Measurements from ENCODE around the gene ROR1. TPM values are rescaled to one million over a fixed set of nuclear protein-coding genes. Genes with fewer than 3 reads are reported as not detected.

ROR1 gene
- total and polyA plus RNA-seq, 2 donors (not counting 3 experiments of a cell fraction or from before 2014, with no cell fraction given) = 2.6 to 3.5 TPM

DNA sequence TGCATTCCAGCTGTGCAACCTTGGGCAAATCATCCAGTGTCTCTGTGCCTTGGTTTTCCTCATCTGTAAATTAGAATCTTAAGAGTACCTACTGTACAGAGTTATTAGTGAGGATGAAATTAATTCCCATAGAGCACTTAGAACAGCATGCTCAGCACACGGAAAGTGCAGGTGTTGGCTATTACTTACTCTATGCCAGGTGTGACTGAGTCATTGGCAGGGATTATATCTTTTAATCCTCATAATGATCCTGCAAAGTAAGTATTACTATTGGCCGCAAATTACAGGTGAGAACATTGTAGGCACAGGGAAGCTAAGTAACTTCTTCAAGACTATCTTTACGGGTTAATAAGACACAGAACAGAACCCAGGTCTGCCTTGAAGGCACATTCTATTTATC, 423.3 kb downstream of the ROR1 start:
- dilution Hi-C loops (cut with MboI; ENCODE audit: extremely low pct_ligation_motif_present, low sequenced_read_pairs) = no loop called here
- BruUV-seq (replicated peaks) = no TSS peak
- FAIRE-seq = no peak
- no peak overlapping the region for H3K27ac ChIP-seq (ENCODE audit: insufficient read depth, low read depth, low read length)
- no peaks in the 10 kb centered on the region for H3K27me3 ChIP-seq (ENCODE audit: control insufficient read depth in 2 of 2, insufficient read depth in 2 of 2, low read length in 2 of 2)
- H3K4me3 ChIP-seq (replicated peaks in 1 of 3; ENCODE audit: insufficient read depth in 1 of 3, low read depth in 1 of 3, low read length in 3 of 3) = no peak overlapping the region
- no peaks in the 10 kb centered on the region for H3K4me1 ChIP-seq (ENCODE audit: control insufficient read depth, extremely low read depth, insufficient read depth, low read length)
- ChIA-PET CTCF (interaction anchor here (1.6 kb wide), 1 partner anchor 33 kb away, joined by 5 read pairs; no protein-coding TSS in a partner anchor), POLR2A (no interaction called here)
- TF ChIP-seq MYC (IDR thresholded peaks at IDR 0.05; ENCODE audit: low read depth, low read length) (no peak), EZH2 (IDR thresholded peaks at IDR 0.05; ENCODE audit: borderline replicate concordance, low read depth, low read length, severe bottlenecking) (no peak), POLR2A (IDR thresholded peaks at IDR 0.05; ENCODE audit: low read depth, low read length) (no peak), JUN (IDR thresholded peaks at IDR 0.05; ENCODE audit: borderline replicate concordance, insufficient read depth, insufficient read length, low read depth) (no peak), GATA2 (IDR thresholded peaks at IDR 0.05; ENCODE audit: insufficient read depth, insufficient read length, low read depth, low read length) (no peak), FOS (IDR thresholded peaks at IDR 0.05; ENCODE audit: borderline replicate concordance, insufficient read depth, low read length) (no peak), POLR2AphosphoS5 (IDR thresholded peaks at IDR 0.05; ENCODE audit: insufficient read depth, low read depth, low read length) (no peak)
- TF ChIP-seq, protein P1, sequence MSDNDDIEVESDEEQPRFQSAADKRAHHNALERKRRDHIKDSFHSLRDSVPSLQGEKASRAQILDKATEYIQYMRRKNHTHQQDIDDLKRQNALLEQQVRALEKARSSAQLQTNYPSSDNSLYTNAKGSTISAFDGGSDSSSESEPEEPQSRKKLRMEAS (IDR thresholded peaks at IDR 0.05; ENCODE audit: insufficient read depth, insufficient read length) = no peak
- TF ChIP-seq, protein P2, sequence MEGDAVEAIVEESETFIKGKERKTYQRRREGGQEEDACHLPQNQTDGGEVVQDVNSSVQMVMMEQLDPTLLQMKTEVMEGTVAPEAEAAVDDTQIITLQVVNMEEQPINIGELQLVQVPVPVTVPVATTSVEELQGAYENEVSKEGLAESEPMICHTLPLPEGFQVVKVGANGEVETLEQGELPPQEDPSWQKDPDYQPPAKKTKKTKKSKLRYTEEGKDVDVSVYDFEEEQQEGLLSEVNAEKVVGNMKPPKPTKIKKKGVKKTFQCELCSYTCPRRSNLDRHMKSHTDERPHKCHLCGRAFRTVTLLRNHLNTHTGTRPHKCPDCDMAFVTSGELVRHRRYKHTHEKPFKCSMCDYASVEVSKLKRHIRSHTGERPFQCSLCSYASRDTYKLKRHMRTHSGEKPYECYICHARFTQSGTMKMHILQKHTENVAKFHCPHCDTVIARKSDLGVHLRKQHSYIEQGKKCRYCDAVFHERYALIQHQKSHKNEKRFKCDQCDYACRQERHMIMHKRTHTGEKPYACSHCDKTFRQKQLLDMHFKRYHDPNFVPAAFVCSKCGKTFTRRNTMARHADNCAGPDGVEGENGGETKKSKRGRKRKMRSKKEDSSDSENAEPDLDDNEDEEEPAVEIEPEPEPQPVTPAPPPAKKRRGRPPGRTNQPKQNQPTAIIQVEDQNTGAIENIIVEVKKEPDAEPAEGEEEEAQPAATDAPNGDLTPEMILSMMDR (IDR thresholded peaks at IDR 0.05; ENCODE audit: extremely low read depth in 1 of 2, insufficient read depth in 1 of 2, low read depth in 1 of 2, low read length in 2 of 2) = no peak
- intact Hi-C loops (cut with micrococcal nuclease) = no loop called here
- no peaks in the 10 kb centered on the region for H3K79me2 ChIP-seq (ENCODE audit: control insufficient read depth, insufficient read depth, low read length)
- no peaks in the 10 kb centered on the region for H3K9me1 ChIP-seq (replicated peaks; ENCODE audit: control insufficient read depth, extremely low read depth, insufficient read depth, low read length)
- no peak overlapping the region for H2AFZ ChIP-seq (ENCODE audit: low read depth, low read length)
- no peaks in the 10 kb centered on the region for H4K20me1 ChIP-seq (replicated peaks; ENCODE audit: control insufficient read depth, extremely low read depth, insufficient read depth, low read length)
- no peaks in the 10 kb centered on the region for H3K9me3 ChIP-seq (replicated peaks; ENCODE audit: control insufficient read depth, insufficient read depth, low read length)
- H3K4me2 ChIP-seq (ENCODE audit: insufficient read depth, low read length) = no peak overlapping the region
- no peak overlapping the region for H3K9ac ChIP-seq (replicated peaks; ENCODE audit: extremely low read depth, insufficient read depth, low read length)
- H3K36me3 ChIP-seq (ENCODE audit: control insufficient read depth in 2 of 2, extremely low read depth in 1 of 2, insufficient read depth in 2 of 2, low read length in 2 of 2) = no peaks in the 10 kb centered on the region
- no peak for DNase-seq (ENCODE audit: low read depth, low spot score)

Measured in endothelial cell of umbilical vein (primary cell).